ENCODE measurements around the gene RPL9. TPM values are rescaled to one million over a fixed set of nuclear protein-coding genes. Genes with fewer than 3 reads are reported as not detected.

RPL9 gene
- total and polyA plus RNA-seq, 2 of the 8 experiments (the other 6 are each of a cell fraction or from before 2014, with no cell fraction given): 1,161 to 1,184 TPM

GRCh38 chr4:39429476-39430334 is 29.0 kb downstream of the RPL9 start:
- no peak for FAIRE-seq
- H3K4me1 ChIP-seq (replicated peaks in 1 of 4; ENCODE audit: control insufficient read depth in 3 of 4, insufficient read depth in 4 of 4, low read length in 3 of 4): no peaks in the 10 kb centered on the region
- H3K4me3 ChIP-seq (ENCODE audit: extremely low read depth in 1 of 4, insufficient read depth in 2 of 4, low read depth in 3 of 4, low read length in 4 of 4): no peak overlapping the region
- H2BK20ac ChIP-seq (ENCODE audit: low read length): no peak overlapping the region
- WGBS, 2 experiments (ENCODE audit: extremely low coverage in 1 of 2, insufficient coverage in 1 of 2, insufficient read length in 1 of 2, insufficient replicate concordance in 2 of 2, low coverage in 1 of 2, low lambda C conversion rate in 2 of 2, missing lambda C conversion rate in 1 of 2): 84% methylated on average over 4 of the region's 4 CpGs; no CpG with 5 or more reads in 1 of the 2 experiments
- H4K91ac ChIP-seq (replicated peaks; ENCODE audit: insufficient read length, low read length): no peak overlapping the region
- CTCF ChIA-PET (ENCODE audit: partially characterized antibody): interaction anchor here (0.6 to 1.4 kb wide), 3 partner anchors 13 to 1873 kb away, joined by 3 to 8 read pairs (median 3); no protein-coding TSS in a partner anchor
- H4K20me1 ChIP-seq (replicated peaks in 1 of 2; ENCODE audit: control insufficient read depth in 1 of 2, insufficient read depth in 2 of 2, low read length in 2 of 2): no peaks in the 10 kb centered on the region
- no peak overlapping the region for H4K5ac ChIP-seq (ENCODE audit: insufficient read length, low read depth, low read length)
- no peak overlapping the region for H3K23ac ChIP-seq (ENCODE audit: insufficient read length)
- H3K23me2 ChIP-seq (ENCODE audit: low read depth, low read length): no peaks in the 10 kb centered on the region
- H3K4me2 ChIP-seq (ENCODE audit: insufficient read depth in 1 of 2, low read depth in 2 of 2, low read length in 2 of 2): no peak overlapping the region
- no peaks in the 10 kb centered on the region for H3K9me3 ChIP-seq (ENCODE audit: insufficient read depth in 2 of 2, low read depth in 1 of 2, low read length in 1 of 2)
- H3K14ac ChIP-seq (ENCODE audit: insufficient read length): no peak overlapping the region
- no peak overlapping the region for H2BK15ac ChIP-seq (ENCODE audit: low read length)
- H2BK12ac ChIP-seq (ENCODE audit: low read depth, low read length): no peak overlapping the region
- no peaks in the 10 kb centered on the region for H3K36me3 ChIP-seq (ENCODE audit: control insufficient read depth in 2 of 4, insufficient read depth in 4 of 4, low read length in 3 of 4)
- no peak overlapping the region for H2BK5ac ChIP-seq (ENCODE audit: low read depth, low read length)
- H3K4ac ChIP-seq (replicated peaks; ENCODE audit: insufficient read length, low read depth, low read length): no peak overlapping the region
- H3K18ac ChIP-seq (ENCODE audit: extremely low read depth, low read length): no peak overlapping the region
- no peak overlapping the region for H2AK5ac ChIP-seq (ENCODE audit: low read depth, low read length)
- no peak overlapping the region for H2BK120ac ChIP-seq (replicated peaks; ENCODE audit: low read depth, low read length)
- no peaks in the 10 kb centered on the region for H3K79me1 ChIP-seq (ENCODE audit: low read depth, low read length)
- no peak overlapping the region for H3K9ac ChIP-seq (replicated peaks in 1 of 4; ENCODE audit: extremely low read depth in 1 of 4, low read depth in 3 of 4, low read length in 3 of 4)
- H3K27ac ChIP-seq (ENCODE audit: low read depth, low read length): no peak overlapping the region
- POLR2A ChIA-PET (ENCODE audit: partially characterized antibody): interaction anchor here (0.9 to 1.2 kb wide), 2 partner anchors 28 kb away, joined by 3 read pairs; partner anchors contain the start of gene RPL9
- H4K8ac ChIP-seq (ENCODE audit: extremely low read depth, insufficient read depth, low read length): no peak overlapping the region
- no peak overlapping the region for H3K56ac ChIP-seq (replicated peaks; ENCODE audit: insufficient read length, low read depth, low read length)
- H3K27me3 ChIP-seq (replicated peaks in 1 of 4; ENCODE audit: control insufficient read depth in 3 of 4, extremely low read depth in 1 of 4, insufficient read depth in 3 of 4, low read length in 3 of 4): no peaks in the 10 kb centered on the region
- H2AFZ ChIP-seq (ENCODE audit: low read length): peak overlapping the region; percentile 20; the same call in 1 of the 2 replicates
- no peak for DNase-seq (ENCODE audit: low read depth in 1 of 2, low spot score in 2 of 2)
- no peaks in the 10 kb centered on the region for H3K79me2 ChIP-seq (ENCODE audit: control insufficient read depth in 1 of 2, insufficient read depth in 2 of 2, low read length in 2 of 2)
- TF ChIP-seq HDAC6 (IDR thresholded peaks at IDR 0.05; ENCODE audit: low read depth, low read length): no peak
- no peak for TF ChIP-seq MAFK (IDR thresholded peaks at IDR 0.05; ENCODE audit: low read depth, low read length)
- TF ChIP-seq CREB1 (IDR thresholded peaks at IDR 0.05): no peak
- no peak for TF ChIP-seq BACH1 (IDR thresholded peaks at IDR 0.05; ENCODE audit: low read length)
- TF ChIP-seq EGR1 (IDR thresholded peaks at IDR 0.05; ENCODE audit: borderline replicate concordance, low read depth, low read length): no peak
- TF ChIP-seq TEAD4 (IDR thresholded peaks at IDR 0.05; ENCODE audit: low read depth, low read length): no peak
- TF ChIP-seq RAD21 (IDR thresholded peaks at IDR 0.05 in 1 of 2, conservative IDR thresholded peaks at IDR 0.05 in 1 of 2; ENCODE audit: low read depth in 2 of 2, low read length in 2 of 2): no peak
- TF ChIP-seq SP1 (IDR thresholded peaks at IDR 0.05; ENCODE audit: low read depth, low read length): no peak
- TF ChIP-seq E2F6 (IDR thresholded peaks at IDR 0.05): no peak
- no peak for TF ChIP-seq FOSL1 (IDR thresholded peaks at IDR 0.05; ENCODE audit: insufficient read depth, low read depth, low read length)
- no peak for TF ChIP-seq HDAC2 (IDR thresholded peaks at IDR 0.05; ENCODE audit: borderline replicate concordance in 1 of 2, low read depth in 2 of 2, low read length in 2 of 2)

Measured in H1 (cell line).